ENCODE results near the gene TNKS1BP1. TPM values are rescaled to one million over a fixed set of nuclear protein-coding genes. Genes with fewer than 3 reads are reported as not detected.

Gene TNKS1BP1
- total RNA-seq, 1 donor from 2014 or later: 14.3 TPM

- Mint-ChIP-seq H3K4me1 (peaks cover 4% of the 10 kb centered on the region), H3K4me3 (no peak overlapping the region), H3K27ac (no peak overlapping the region), H3K9me3 (no peaks in the 10 kb centered on the region), H3K27me3 (no peaks in the 10 kb centered on the region), H3K36me3 (ENCODE audit: low read depth) (peaks cover 8% of the 10 kb centered on the region)
- intact Hi-C loops (cut with micrococcal nuclease): no loop called here
- DNase-seq (no peak), ATAC-seq (ENCODE audit: low read depth) (no peak)
- no peak for TF ChIP-seq CTCF (IDR thresholded peaks at IDR 0.05)
- ChIA-PET POLR2A (interaction anchor here (0.7 kb wide), 1 partner anchor 14 kb away, joined by 3 read pairs; no protein-coding TSS in a partner anchor), CTCF (no interaction called here)
Observed at GRCh38 chr11:57318178-57318577, 6.6 kb downstream of the TNKS1BP1 start.

GRCh38 chr11:57316017-57316416 is 8.7 kb downstream of the TNKS1BP1 start:
- H3K4me1 Mint-ChIP-seq: peaks cover 11% of the 10 kb centered on the region
- CTCF ChIA-PET: no interaction called here
- peaks cover 5% of the 10 kb centered on the region for H3K27me3 Mint-ChIP-seq
- H3K36me3 Mint-ChIP-seq (ENCODE audit: low read depth): peaks cover 8% of the 10 kb centered on the region
- intact Hi-C loops (cut with micrococcal nuclease): no loop called here
- TF ChIP-seq CTCF (IDR thresholded peaks at IDR 0.05): no peak
- ATAC-seq (ENCODE audit: low read depth): no peak
- H3K4me3 Mint-ChIP-seq: no peak overlapping the region
- DNase-seq: no peak
- no peak overlapping the region for H3K27ac Mint-ChIP-seq
- POLR2A ChIA-PET: no interaction called here
- H3K9me3 Mint-ChIP-seq: no peaks in the 10 kb centered on the region

GRCh38 chr11:57315491-57315890 is 9.3 kb downstream of the TNKS1BP1 start:
- Mint-ChIP-seq H3K4me3 (no peak overlapping the region), H3K9me3 (no peaks in the 10 kb centered on the region), H3K27me3 (peaks cover 5% of the 10 kb centered on the region), H3K4me1 (peaks cover 16% of the 10 kb centered on the region), H3K27ac (no peak overlapping the region), H3K36me3 (ENCODE audit: low read depth) (peaks cover 8% of the 10 kb centered on the region)
- ChIA-PET CTCF (no interaction called here), POLR2A (no interaction called here)
- ATAC-seq (ENCODE audit: low read depth) (no peak), DNase-seq (no peak)
- TF ChIP-seq CTCF (IDR thresholded peaks at IDR 0.05): no peak
- intact Hi-C loops (cut with micrococcal nuclease): no loop called here

- CTCF ChIA-PET: no interaction called here
- peaks cover 17% of the 10 kb centered on the region for H3K4me1 Mint-ChIP-seq
- H3K27me3 Mint-ChIP-seq: peaks cover 5% of the 10 kb centered on the region
- DNase-seq (no peak), ATAC-seq (ENCODE audit: low read depth) (no peak)
- POLR2A ChIA-PET: no interaction called here
- intact Hi-C loops (cut with micrococcal nuclease): no loop called here
- TF ChIP-seq CTCF (IDR thresholded peaks at IDR 0.05): no peak
- no peak overlapping the region for H3K27ac Mint-ChIP-seq
- H3K9me3 Mint-ChIP-seq: no peaks in the 10 kb centered on the region
- H3K36me3 Mint-ChIP-seq (ENCODE audit: low read depth): peaks cover 11% of the 10 kb centered on the region
- H3K4me3 Mint-ChIP-seq: no peak overlapping the region
Observed at GRCh38 chr11:57314221-57314973, 10.4 kb downstream of the TNKS1BP1 start.

GRCh38 chr11:57313788-57314135 is 11.0 kb downstream of the TNKS1BP1 start:
- intact Hi-C loops (cut with micrococcal nuclease): no loop called here
- DNase-seq: no peak
- H3K4me1 Mint-ChIP-seq: peaks cover 17% of the 10 kb centered on the region
- ChIA-PET CTCF (no interaction called here), POLR2A (no interaction called here)
- H3K27ac Mint-ChIP-seq: no peak overlapping the region
- H3K27me3 Mint-ChIP-seq: peaks cover 5% of the 10 kb centered on the region
- TF ChIP-seq CTCF (IDR thresholded peaks at IDR 0.05): no peak
- H3K4me3 Mint-ChIP-seq: no peak overlapping the region
- H3K36me3 Mint-ChIP-seq (ENCODE audit: low read depth): peaks cover 8% of the 10 kb centered on the region
- no peaks in the 10 kb centered on the region for H3K9me3 Mint-ChIP-seq
- ATAC-seq (ENCODE audit: low read depth): no peak

Data from activated B cell treated with CpG ODN at 0.5 μM for 24 hours (primary cell).